ENCODE data around the gene ZNF341. TPM values are rescaled to one million over a fixed set of nuclear protein-coding genes. Genes with fewer than 3 reads are reported as not detected.

The ZNF341 gene
- 1 to 10 TPM; 4.3 to 4.4 TPM for total RNA-seq

DNA sequence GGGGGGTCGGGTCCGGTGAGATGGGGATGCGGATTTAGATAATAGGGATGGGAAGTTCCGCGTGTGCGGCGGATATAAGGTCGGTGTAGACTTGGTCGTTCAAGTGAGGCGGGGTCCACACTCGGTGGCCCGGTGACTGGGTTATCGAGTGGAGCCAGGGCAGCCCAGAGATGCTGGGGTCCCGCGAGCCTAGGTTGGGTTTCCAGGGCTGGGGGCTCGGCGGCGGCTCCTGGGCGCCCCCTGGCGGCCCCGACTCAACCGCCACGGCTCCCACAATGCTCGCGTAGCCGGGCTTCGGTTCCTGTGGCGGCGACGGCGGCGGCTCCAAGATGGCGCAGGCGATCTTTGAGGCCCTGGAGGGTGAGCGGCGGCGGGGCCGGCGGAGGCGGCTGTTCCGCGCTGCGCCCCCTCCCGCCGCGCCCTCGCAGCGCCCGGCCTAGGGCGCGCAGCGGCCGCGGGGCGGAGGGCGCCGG lies at the start of gene ZNF341:
TSS of gene ZNF341 (plus strand) at position 304 of the 473 bp plus-strand sequence. CDS start at position 330, 26 bp downstream.

DNA sequence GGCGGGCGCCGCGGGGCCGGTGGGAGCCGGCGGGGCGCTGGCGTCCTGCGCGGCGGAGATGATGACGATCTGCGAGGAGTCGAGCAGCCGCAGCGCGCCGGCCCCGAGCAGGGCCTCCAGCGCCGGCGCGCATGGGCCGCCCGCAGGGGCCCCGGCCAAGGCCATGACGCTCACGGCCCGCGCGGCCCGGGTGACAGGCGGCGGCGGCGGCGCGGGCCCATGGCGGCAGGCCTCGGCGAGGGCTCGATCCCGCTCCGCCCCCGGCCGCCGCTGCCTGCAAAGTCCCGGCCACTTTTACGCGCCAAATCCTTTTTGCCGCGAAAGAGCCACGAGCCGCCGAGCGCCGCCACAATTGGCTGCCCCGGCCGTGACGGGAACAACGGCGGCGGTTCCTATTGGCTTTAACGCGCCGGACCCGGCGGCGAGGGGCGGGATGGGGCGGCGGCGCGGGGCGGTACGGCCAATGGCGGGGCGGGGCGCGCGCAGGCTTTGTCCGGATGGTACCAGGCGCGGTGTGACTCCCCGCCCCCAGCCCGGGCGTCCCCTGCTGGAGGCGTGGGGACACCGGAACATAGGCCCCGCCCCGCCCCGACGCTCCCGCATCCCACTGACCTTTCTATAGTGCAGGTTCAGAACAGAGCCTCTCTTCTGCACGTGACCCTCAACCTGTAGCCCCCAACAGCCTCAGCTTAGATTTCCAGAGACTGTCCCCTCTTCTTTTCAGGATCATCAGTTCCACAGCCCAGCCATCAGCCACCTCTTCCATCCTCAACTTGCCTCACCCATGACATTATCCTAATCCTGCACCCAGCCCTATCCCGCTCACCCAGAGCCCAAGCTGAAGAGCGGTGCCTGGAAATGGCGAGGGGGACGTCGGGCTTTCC lies 45.5 kb upstream of the ZNF341 start, which contains the start of gene E2F1:
TSS of gene E2F1 (minus strand) at position 286 of the 884 bp plus-strand sequence. CDS start at position 165, 121 bp downstream.

DNA sequence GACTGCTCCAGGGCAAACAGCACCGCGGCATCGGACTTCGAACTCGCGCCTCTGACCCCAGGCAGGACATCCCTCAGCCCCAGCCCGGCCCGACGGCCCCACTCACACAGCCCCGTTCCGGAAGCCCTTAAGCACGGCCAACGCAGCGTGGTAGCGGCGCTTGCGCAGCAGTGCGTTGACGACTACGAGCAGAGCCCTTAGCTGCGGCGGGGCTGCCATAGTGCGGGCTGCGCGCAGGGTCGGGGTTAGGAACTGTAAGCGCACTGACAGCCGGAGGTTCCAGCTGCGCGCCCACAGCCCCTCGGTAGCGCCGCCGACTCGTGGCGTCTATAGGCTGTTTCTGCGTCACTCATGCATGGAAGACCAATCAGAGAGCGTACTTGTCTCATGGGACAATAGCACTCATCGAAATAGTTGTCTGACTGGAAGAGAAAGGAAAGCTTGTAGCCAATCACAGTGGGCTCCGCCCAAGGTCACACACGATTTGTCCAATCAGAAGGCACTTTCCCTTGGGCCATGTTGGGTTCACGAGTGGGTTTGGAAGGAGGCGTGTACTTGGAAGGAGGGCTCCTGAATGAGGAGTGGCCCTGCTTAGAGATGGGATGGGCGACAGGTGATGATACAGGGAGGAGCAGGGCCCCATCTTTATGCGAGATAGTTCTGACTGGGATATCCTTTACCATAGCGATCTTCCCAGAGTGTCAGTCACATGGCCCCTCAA lies 11.6 kb upstream of the ZNF341 start, which contains the start of gene PXMP4:
TSS of gene PXMP4 (minus strand) at position 322 of the 721 bp plus-strand sequence. CDS start at position 219, 103 bp downstream.

DNA sequence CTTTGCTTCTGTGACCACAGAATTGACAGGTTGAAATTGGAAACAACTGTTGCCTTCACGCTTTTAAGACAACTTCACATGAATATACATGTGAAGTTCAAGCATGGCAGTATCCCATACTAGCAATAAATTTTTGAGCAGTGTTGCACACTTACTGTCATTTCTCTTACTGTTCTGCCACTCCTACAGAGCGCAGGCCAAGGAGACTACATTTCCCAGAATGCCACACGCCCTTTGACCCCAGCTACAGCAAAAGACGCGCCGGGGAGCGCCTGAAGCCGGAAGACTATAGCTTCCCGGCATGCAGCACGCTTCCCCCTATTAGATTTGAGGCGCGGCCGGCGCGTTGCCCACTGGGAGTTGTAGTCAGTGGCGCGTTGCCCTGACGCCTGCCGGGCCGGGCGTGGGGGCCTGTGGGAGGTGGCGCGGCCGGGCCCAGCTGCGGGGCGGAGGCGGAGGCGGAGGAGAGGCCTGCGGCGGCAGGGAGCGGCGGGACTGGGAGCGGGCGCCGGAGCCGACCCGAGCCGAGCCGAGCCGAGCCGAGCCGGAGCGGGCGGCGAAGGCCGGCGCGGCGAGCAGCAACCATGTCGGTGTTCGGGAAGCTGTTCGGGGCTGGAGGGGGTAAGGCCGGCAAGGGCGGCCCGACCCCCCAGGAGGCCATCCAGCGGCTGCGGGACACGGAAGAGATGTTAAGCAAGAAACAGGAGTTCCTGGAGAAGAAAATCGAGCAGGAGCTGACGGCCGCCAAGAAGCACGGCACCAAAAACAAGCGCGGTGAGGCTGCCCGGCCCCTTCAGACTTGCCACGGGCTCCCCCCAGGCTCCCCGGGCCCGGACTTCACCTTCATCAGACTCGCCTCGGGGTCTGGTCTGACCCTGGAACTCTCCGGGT lies 79.3 kb downstream of the ZNF341 start, which contains the start of gene CHMP4B:
TSS of gene CHMP4B (plus strand) at position 464 of the 891 bp plus-strand sequence. CDS start at position 585, 121 bp downstream.

Other genes with a start within 250 kb of the ZNF341 start
- gene CBFA2T2, start 241.9 kb upstream of the ZNF341 start, total RNA-seq: 10 to 100 TPM; 17.9 to 20.5 TPM
- under 1 TPM; 0.18 to 0.22 TPM for gene C20orf144, start 69.7 kb upstream of the ZNF341 start, total RNA-seq
- gene ACTL10, start 65.1 kb upstream of the ZNF341 start, total RNA-seq: 1 to 10 TPM; 4.9 TPM
- 10 to 100 TPM; 51.5 to 53.6 TPM for gene NECAB3, start 57.6 kb upstream of the ZNF341 start, total RNA-seq
- gene E2F1, start 45.6 kb upstream of the ZNF341 start, total RNA-seq: 10 to 100 TPM; 48.2 to 52.9 TPM
- gene PXMP4, start 11.7 kb upstream of the ZNF341 start, total RNA-seq: 10 to 100 TPM; 14.4 to 16.4 TPM
- 10 to 100 TPM; 95.0 to 96.5 TPM for gene CHMP4B, start 79.4 kb downstream of the ZNF341 start, total RNA-seq

All from activated naive CD4-positive, alpha-beta T cell treated with anti-CD3 and anti-CD28 coated beads, Interleukin-2, amount 10 ng/mL, durations not matched to agents 5 hours and 36 hours (primary cell).